K562 (cell line): ENCODE data around the gene EXTL1. TPM values are rescaled to one million over a fixed set of nuclear protein-coding genes. Genes with fewer than 3 reads are reported as not detected.
A peak's percentile ranks its signal among the peaks of the same experiment; 100 is the strongest.

Experiments
- ATAC-seq: fragments of 200-7000 bp; cut with Tn5 transposase; 3 replicates; pipeline ENCODE4 v1.9.1; 2020; ENCODE audit warnings: moderate library complexity
- BruUV-seq: library from RNA; stranded (reverse); fragments of 400-500 nt; replicated peaks from 2 replicates; lab custom pipeline; 2021; lab: Mats Ljungman, UMichigan
- CTCF ChIA-PET: fragments of 300-600 bp; formaldehyde crosslinking; extraction: SDS; loops from one replicate; lab custom pipeline; 2021; ENCODE audit warnings: low intra/inter-chr PET ratio; lab: Yijun Ruan, JAX
- POLR2A ChIA-PET: fragments of 300-600, 350-650 bp; sonication (Branson Sonifier 250); formaldehyde crosslinking; extraction: SDS; loops from one replicate; lab custom pipeline; 2021; ENCODE audit warnings: antibody characterized with exemption, inconsistent platforms; lab: Yijun Ruan, JAX
- DNase-seq, 4 experiments: peaks; one replicate each; pipeline versions ENCODE4 v3.0.0 to v3.0.0-alpha.2; 2011 to 2018; ENCODE audit warnings: low spot score in 3 of 4, mixed read lengths in 3 of 4; ENCODE audit errors: extremely low read depth in 1 of 4
- FAIRE-seq: peaks from 2 replicates; lab custom pipeline; 2011; peaks lifted over from hg19 to GRCh38; lab: Jason Lieb, UNC
- H2AFZ ChIP-seq: 2 replicates; pipeline ENCODE4 v1.6.0; 2011; ENCODE audit warnings: low read depth, low read length, control low read depth, inconsistent platforms
- H3K27ac ChIP-seq: fragments of 200-600 bp; 3 replicates; pipeline ENCODE4 v1.8.0; 2011; ENCODE audit warnings: low read depth, mild to moderate bottlenecking, control low read depth, inconsistent platforms, low read length, moderate library complexity, mixed read lengths; ENCODE audit errors: extremely low read depth
- H3K27me3 ChIP-seq, 2 experiments: fragments of 300-600 bp in 1 of 2; 2 replicates in 1 of 2; 3 replicates in 1 of 2; pipeline versions ENCODE4 v1.6.0 to v1.8.0; 2011; ENCODE audit warnings: inconsistent platforms in 2 of 2, low read length in 2 of 2, mild to moderate bottlenecking in 1 of 2, mixed read lengths in 1 of 2, moderate library complexity in 1 of 2; ENCODE audit not compliant: control insufficient read depth in 2 of 2, insufficient read depth in 2 of 2
- H3K36me3 ChIP-seq: fragments of 300-600 bp; 3 replicates; pipeline ENCODE4 v1.8.0; 2011; ENCODE audit warnings: mild to moderate bottlenecking, low read length, inconsistent platforms; ENCODE audit not compliant: control insufficient read depth, insufficient read depth
- H3K4me1 ChIP-seq, 2 experiments: fragments of 200-600 bp in 1 of 2; replicated peaks in 1 of 2; 2 replicates in 1 of 2; 3 replicates in 1 of 2; pipeline versions ENCODE4 v1.5.1 to v1.8.0; 2011; ENCODE audit warnings: inconsistent platforms in 2 of 2, low read length in 2 of 2, mild to moderate bottlenecking in 1 of 2, mixed read lengths in 1 of 2, moderate library complexity in 1 of 2; ENCODE audit not compliant: control insufficient read depth in 2 of 2, insufficient read depth in 2 of 2
- H3K4me2 ChIP-seq: 2 replicates; pipeline ENCODE4 v1.6.1; 2011; ENCODE audit warnings: low read length, control low read depth, inconsistent platforms, mixed read lengths; ENCODE audit not compliant: insufficient read depth
- H3K4me3 ChIP-seq: fragments of 200-600 bp; sonication (generic), shearing (Covaris generic); 2 replicates; pipeline ENCODE4 v1.5.1; 2016; ENCODE audit warnings: control low read depth, inconsistent platforms
- H3K79me2 ChIP-seq: fragments of 200-600 bp; 3 replicates; pipeline ENCODE4 v1.8.0; 2011; ENCODE audit warnings: low read length, inconsistent platforms; ENCODE audit not compliant: control insufficient read depth, insufficient read depth
- H3K9ac ChIP-seq, 2 experiments: 2 replicates each; pipeline versions ENCODE4 v1.6.0 to v1.6.1; 2011; ENCODE audit warnings: low read depth in 2 of 2, low read length in 2 of 2, control low read depth in 1 of 2, inconsistent platforms in 1 of 2, mild to moderate bottlenecking in 1 of 2, mixed read lengths in 1 of 2; ENCODE audit not compliant: insufficient read depth in 1 of 2
- H3K9me1 ChIP-seq: one replicate; pipeline ENCODE4 v1.6.0; 2011; ENCODE audit warnings: inconsistent platforms, mild to moderate bottlenecking, low read length, moderate library complexity; ENCODE audit not compliant: control insufficient read depth, insufficient read depth
- H3K9me3 ChIP-seq: replicated peaks from 2 replicates; pipeline ENCODE4 v1.5.1; 2011; ENCODE audit warnings: low read depth, low read length, inconsistent platforms; ENCODE audit not compliant: control insufficient read depth, insufficient read depth
- H4K20me1 ChIP-seq: replicated peaks from 2 replicates; pipeline ENCODE4 v1.6.1; 2011; ENCODE audit warnings: low read length, inconsistent platforms, mixed read lengths; ENCODE audit not compliant: control insufficient read depth, insufficient read depth
- CBFA2T3 ChIP-seq: fragments of 450-650 bp; IDR thresholded peaks from 2 replicates; pipeline ENCODE4 v1.6.1; 2017
- CTBP1 ChIP-seq: fragments of 450-650 bp; IDR thresholded peaks from 2 replicates; pipeline ENCODE4 v1.6.1; 2016; ENCODE audit warnings: borderline replicate concordance
- DPF2 ChIP-seq: fragments of 450-650 bp; IDR thresholded peaks from 2 replicates; pipeline ENCODE4 v1.6.1; 2016
- EP300 ChIP-seq: IDR thresholded peaks from 2 replicates; pipeline ENCODE4 v1.6.1; 2012; ENCODE audit warnings: low read length, improper control_type of control experiment
- HDAC1 ChIP-seq, 2 experiments: fragments of 450-650 bp; IDR thresholded peaks; 2 replicates each; pipeline ENCODE4 v1.6.1; 2016 to 2017; ENCODE audit warnings: inconsistent platforms in 1 of 2, mild to moderate bottlenecking in 1 of 2, moderate library complexity in 1 of 2
- HMG20A ChIP-seq: fragments of 450-650 bp; formaldehyde crosslinking; conservative IDR thresholded peaks from 2 replicates; pipeline ENCODE4 v1.4.0; 2020; ENCODE audit warnings: mild to moderate bottlenecking, mixed read lengths
- MBD2 ChIP-seq: sonication (generic); IDR thresholded peaks from 2 replicates; pipeline ENCODE4 v1.6.1; 2016; ENCODE audit warnings: low read depth, borderline replicate concordance
- MEF2D ChIP-seq: conservative IDR thresholded peaks from 2 replicates; pipeline ENCODE4 v1.6.1; 2016; ENCODE audit warnings: low read depth, missing genetic modification characterization, missing compliant biosample characterization
- MXI1 ChIP-seq: IDR thresholded peaks from 2 replicates; pipeline ENCODE4 v1.6.1; 2011; ENCODE audit warnings: low read depth, mild to moderate bottlenecking, improper control_type of control experiment, low read length
- RCOR1 ChIP-seq, 2 experiments: IDR thresholded peaks; 2 replicates each; pipeline ENCODE4 v1.6.1; 2012; ENCODE audit warnings: low read depth in 2 of 2, low read length in 2 of 2, borderline replicate concordance in 1 of 2, improper control_type of control experiment in 1 of 2
- SETDB1 ChIP-seq: IDR thresholded peaks from one replicate; pipeline ENCODE4 v1.6.1; 2012; ENCODE audit warnings: low read length, control low read depth, inconsistent platforms
- SIRT6 ChIP-seq: IDR thresholded peaks from one replicate; pipeline ENCODE4 v1.6.1; 2012; ENCODE audit warnings: low read depth, mild to moderate bottlenecking, control low read depth, inconsistent platforms, low read length, moderate library complexity
- SMARCE1 ChIP-seq: fragments of 450-650 bp; IDR thresholded peaks from 2 replicates; pipeline ENCODE4 v1.7.1; 2016; ENCODE audit warnings: mild to moderate bottlenecking
- TCF3 ChIP-seq: sonication (generic); formaldehyde crosslinking; IDR thresholded peaks from 2 replicates; pipeline ENCODE4 v1.4.0; 2020; ENCODE audit warnings: mild to moderate bottlenecking, missing genetic modification reagents
- TEAD4 ChIP-seq, 2 experiments: sonication (generic) in 1 of 2; formaldehyde crosslinking in 1 of 2; IDR thresholded peaks; 2 replicates each; pipeline versions ENCODE4 v1.6.1 to v1.8.0; 2012 to 2022; ENCODE audit warnings: borderline replicate concordance in 1 of 2, inconsistent platforms in 1 of 2, low read length in 1 of 2, mild to moderate bottlenecking in 1 of 2, missing genetic modification reagents in 1 of 2
- ZC3H11A ChIP-seq: IDR thresholded peaks from 2 replicates; pipeline ENCODE4 v1.6.1; 2012; ENCODE audit warnings: low read depth, low read length, improper control_type of control experiment
- ZFP30 ChIP-seq: fragments of 250-450 bp; sonication (Bioruptor Pico); IDR thresholded peaks from 2 replicates; pipeline ENCODE4 v1.8.0; 2022; ENCODE audit warnings: moderate library complexity, mild to moderate bottlenecking, inconsistent platforms, borderline replicate concordance
- ZKSCAN3 ChIP-seq: fragments of 250-450 bp; sonication (Bioruptor Pico); IDR thresholded peaks from 2 replicates; pipeline ENCODE4 v1.4.0; 2020
- ZNF224 ChIP-seq: sonication (generic); formaldehyde crosslinking; IDR thresholded peaks from 2 replicates; pipeline ENCODE4 v1.8.0; 2022; ENCODE audit warnings: mild to moderate bottlenecking, missing genetic modification reagents
- ZNF253 ChIP-seq: fragments of 250-450 bp; sonication (Bioruptor Pico); conservative IDR thresholded peaks from 2 replicates; pipeline ENCODE4 v1.6.1; 2021; ENCODE audit warnings: mild to moderate bottlenecking
- WGBS: fragments of 100-300 bp; shearing (Covaris generic); methylation state at CpG from one replicate; pipeline ENCODE4 v1.1.6; 2016; ENCODE audit warnings: low coverage, mixed read lengths; ENCODE audit not compliant: insufficient coverage; ENCODE audit errors: missing lambda C conversion rate; 5-methylcytosine and 5-hydroxymethylcytosine counted together
- in situ Hi-C: fragments of 300-500 bp; cut with MboI; formaldehyde crosslinking; loops from 4 replicates; pipeline ENCODE4 v1.15.0; 2018; ENCODE audit warnings: inconsistent platforms, mixed read lengths
- intact Hi-C: fragments of 100-400 bp; cut with micrococcal nuclease; formaldehyde crosslinking; loops from 2 replicates; pipeline ENCODE4 v1.14.2; 2022
- polyA plus RNA-seq, 8 experiments: library from polyadenylated mRNA; depleted of rRNA in 4 of 8; stranded (reverse) in 5 of 8; unstranded in 3 of 8; fragments of >200 nt; fragmentation: Nextera tagmentation in 2 of 8; fragmentation: Illumina TruSeq in 1 of 8; extraction: Ambion mirVana in 2 of 8; extraction: Trizol in 1 of 8; gene quantifications; 2 replicates each; pipeline versions ENCODE4 v1.2.1 to v1.2.3, GENCODE V29; 2011 to 2014; ENCODE audit warnings: inconsistent platforms in 1 of 8, missing spikeins in 1 of 8
- total RNA-seq, 7 experiments: library from RNA; depleted of rRNA in 6 of 7; stranded (reverse); fragments of >200 nt in 6 of 7; fragmentation: Illumina TruSeq in 2 of 7; extraction: Trizol in 2 of 7; gene quantifications; 2 replicates each; pipeline versions ENCODE4 v1.2.1 to v1.2.3, GENCODE V29; 2011 to 2021; ENCODE audit warnings: low replicate concordance in 1 of 7
- TF ChIP-seq, protein P1 (sequence below), 2 experiments: IDR thresholded peaks; 2 replicates each; pipeline ENCODE4 v1.6.1; 2011; ENCODE audit warnings: borderline replicate concordance in 1 of 2, control low read depth in 1 of 2, low read depth in 1 of 2, low read length in 1 of 2, mild to moderate bottlenecking in 1 of 2, mixed read lengths in 1 of 2, moderate library complexity in 1 of 2; ENCODE audit not compliant: insufficient read depth in 1 of 2, insufficient read length in 1 of 2, poor library complexity in 1 of 2, severe bottlenecking in 1 of 2; ENCODE audit errors: extremely low read depth in 1 of 2
- TF ChIP-seq, protein P2 (sequence below): fragments of 450-650 bp; formaldehyde crosslinking; conservative IDR thresholded peaks from 2 replicates; pipeline ENCODE4 v1.4.0; 2022; ENCODE audit warnings: mild to moderate bottlenecking, missing genetic modification characterization
- TF ChIP-seq, protein P3 (sequence below): sonication (generic); formaldehyde crosslinking; IDR thresholded peaks from 2 replicates; pipeline ENCODE4 v1.9.0; 2022; ENCODE audit warnings: mild to moderate bottlenecking, missing genetic modification reagents

EXTL1 gene
- total and polyA plus RNA-seq, 9 of the 15 experiments (the other 6 are each of a cell fraction or from before 2014, with no cell fraction given), result 0.04 to 0.23 (median 0.08) TPM; not detected in 3

DNA sequence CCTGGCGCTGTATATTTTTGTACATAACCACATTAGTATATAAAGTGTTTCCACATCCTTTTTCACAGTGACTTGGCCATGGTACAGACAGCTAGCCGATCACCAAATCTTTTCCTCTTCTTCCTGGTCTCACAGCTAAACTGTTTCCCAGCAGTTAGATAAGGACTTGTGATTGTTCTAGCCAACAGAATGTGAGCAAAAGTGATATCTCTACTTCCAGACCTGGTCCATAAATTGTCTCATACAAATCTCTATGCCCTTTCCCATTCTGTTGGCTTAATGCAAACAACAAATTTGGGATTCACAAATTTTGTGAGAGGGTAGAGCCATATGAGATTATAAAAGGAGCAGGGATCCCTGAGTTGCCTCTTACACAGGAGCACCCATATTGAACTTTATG is 43.2 kb upstream of the EXTL1 start:
- Histone ChIP-seq H3K4me1 (peaks cover 4 to 14% of the 10 kb centered on the region in 2 experiments; a peak in 3 of 5 replicates), H3K36me3 (peaks cover 36% of the 10 kb centered on the region), H4K20me1 (no peaks in the 10 kb centered on the region), H3K4me2 (peak overlapping the region; percentile 4; the same call in 1 of the 2 replicates), H3K27me3 (no peaks in the 10 kb centered on the region), H3K4me3 (no peak overlapping the region), H2AFZ (no peak overlapping the region), H3K9me1 (no peaks in the 10 kb centered on the region), H3K9me3 (no peaks in the 10 kb centered on the region), H3K79me2 (no peaks in the 10 kb centered on the region), H3K9ac (no peak overlapping the region), H3K27ac (peak overlapping the region; percentile 0; the same call in 1 of the 3 replicates)
- ATAC-seq (peak; percentile 76), FAIRE-seq (peak; percentile 85), DNase-seq (peak in 2 of 4 experiments; percentile 34 to 59)
- no TSS peak for BruUV-seq
- WGBS, result 23% methylated on average over 2 of the region's 2 CpGs
- in situ Hi-C loops, result no loop called here
- intact Hi-C loops, result no loop called here
- POLR2A ChIA-PET, result interaction anchor here (0.6 to 1.4 kb wide), 5 partner anchors 9 to 44 kb away, joined by 3 to 5 read pairs (median 4); partner anchors contain the start of gene PAFAH2
- CTCF ChIA-PET, result no interaction called here
- no peak for TF ChIP-seq ZNF253 (CRISPR knock-in tag)
- TF ChIP-seq SETDB1, result no peak
- TF ChIP-seq SMARCE1, result peak; percentile 22; the same call in 1 of the 2 replicates
- TF ChIP-seq CBFA2T3, result peak; percentile 82
- no peak for TF ChIP-seq MEF2D (tag)
- no peak for TF ChIP-seq ZFP30 (CRISPR knock-in tag)
- peak; percentile 16 to 87; a peak in 2 of 4 replicates for TF ChIP-seq RCOR1 (IDR thresholded peaks at IDR 0.05; ENCODE audit: borderline replicate concordance in 1 of 2, low read depth in 2 of 2, low read length in 2 of 2)
- no peak for TF ChIP-seq ZKSCAN3 (CRISPR knock-in tag)
- TF ChIP-seq DPF2, result peak; percentile 59; the same call in 1 of the 2 replicates
- no peak for TF ChIP-seq ZNF224 (CRISPR knock-in tag)
- peak; percentile 60; the same call in 1 of the 2 replicates for TF ChIP-seq EP300
- TF ChIP-seq HMG20A (CRISPR knock-in tag), result no peak
- TF ChIP-seq, protein P1, sequence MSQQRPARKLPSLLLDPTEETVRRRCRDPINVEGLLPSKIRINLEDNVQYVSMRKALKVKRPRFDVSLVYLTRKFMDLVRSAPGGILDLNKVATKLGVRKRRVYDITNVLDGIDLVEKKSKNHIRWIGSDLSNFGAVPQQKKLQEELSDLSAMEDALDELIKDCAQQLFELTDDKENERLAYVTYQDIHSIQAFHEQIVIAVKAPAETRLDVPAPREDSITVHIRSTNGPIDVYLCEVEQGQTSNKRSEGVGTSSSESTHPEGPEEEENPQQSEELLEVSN (IDR thresholded peaks at IDR 0.05; ENCODE audit: borderline replicate concordance in 1 of 2, extremely low read depth in 1 of 2, insufficient read depth in 1 of 2, insufficient read length in 1 of 2, low read depth in 1 of 2, low read length in 1 of 2, poor library complexity in 1 of 2, severe bottlenecking in 1 of 2), result no peak
- TF ChIP-seq MXI1, result no peak
- TF ChIP-seq SIRT6, result no peak
- TF ChIP-seq ZC3H11A, result no peak
- 0 out of 4 replicates have a peak, but pooled peaks of 1 of the 2 experiments have one; percentile 23 for TF ChIP-seq HDAC1 (IDR thresholded peaks at IDR 0.05)
- TF ChIP-seq, protein P2, sequence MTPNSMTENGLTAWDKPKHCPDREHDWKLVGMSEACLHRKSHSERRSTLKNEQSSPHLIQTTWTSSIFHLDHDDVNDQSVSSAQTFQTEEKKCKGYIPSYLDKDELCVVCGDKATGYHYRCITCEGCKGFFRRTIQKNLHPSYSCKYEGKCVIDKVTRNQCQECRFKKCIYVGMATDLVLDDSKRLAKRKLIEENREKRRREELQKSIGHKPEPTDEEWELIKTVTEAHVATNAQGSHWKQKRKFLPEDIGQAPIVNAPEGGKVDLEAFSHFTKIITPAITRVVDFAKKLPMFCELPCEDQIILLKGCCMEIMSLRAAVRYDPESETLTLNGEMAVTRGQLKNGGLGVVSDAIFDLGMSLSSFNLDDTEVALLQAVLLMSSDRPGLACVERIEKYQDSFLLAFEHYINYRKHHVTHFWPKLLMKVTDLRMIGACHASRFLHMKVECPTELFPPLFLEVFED (CRISPR knock-in tag), result no peak
- TF ChIP-seq, protein P3, sequence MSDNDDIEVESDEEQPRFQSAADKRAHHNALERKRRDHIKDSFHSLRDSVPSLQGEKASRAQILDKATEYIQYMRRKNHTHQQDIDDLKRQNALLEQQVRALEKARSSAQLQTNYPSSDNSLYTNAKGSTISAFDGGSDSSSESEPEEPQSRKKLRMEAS (CRISPR knock-in tag), result no peak
- TF ChIP-seq MBD2, result no peak
- TF ChIP-seq TCF3 (CRISPR knock-in tag), result peak; percentile 49
- TF ChIP-seq TEAD4 (IDR thresholded peaks at IDR 0.05; ENCODE audit: low read length), result peak; percentile 67
- TF ChIP-seq TEAD4 (CRISPR knock-in tag; IDR thresholded peaks at IDR 0.05; ENCODE audit: borderline replicate concordance), result no peak
- TF ChIP-seq CTBP1, result peak; percentile 16; the same call in 1 of the 2 replicates
